ENCODE results near the gene NQO1. TPM values are rescaled to one million over a fixed set of nuclear protein-coding genes. Genes with fewer than 3 reads are reported as not detected.
A peak's percentile ranks its signal among the peaks of the same experiment; 100 is the strongest.

Gene NQO1
- total RNA-seq, 1 donor from 2014 or later = 107 TPM

DNA sequence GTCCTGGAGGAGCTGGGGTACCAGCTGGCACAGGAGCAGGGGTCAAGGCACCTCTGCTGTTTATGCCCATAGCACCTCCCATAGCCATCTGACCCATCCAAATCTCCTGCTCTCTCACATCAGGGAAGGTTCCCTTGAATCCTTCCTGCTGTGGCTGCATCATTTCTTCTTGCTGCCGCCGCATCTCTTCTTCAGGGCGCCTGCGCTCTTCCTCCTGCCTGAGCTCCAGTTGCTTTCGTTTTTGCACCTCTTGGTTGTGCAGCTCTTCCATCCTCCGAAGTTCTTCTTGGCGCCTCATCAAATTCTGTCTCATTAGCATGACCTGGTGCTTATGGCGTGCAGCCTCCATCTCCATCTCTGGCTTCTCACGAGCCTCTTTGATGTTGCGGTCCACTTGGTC is 30.3 kb upstream of the NQO1 start:
- TF ChIP-seq, protein P1, sequence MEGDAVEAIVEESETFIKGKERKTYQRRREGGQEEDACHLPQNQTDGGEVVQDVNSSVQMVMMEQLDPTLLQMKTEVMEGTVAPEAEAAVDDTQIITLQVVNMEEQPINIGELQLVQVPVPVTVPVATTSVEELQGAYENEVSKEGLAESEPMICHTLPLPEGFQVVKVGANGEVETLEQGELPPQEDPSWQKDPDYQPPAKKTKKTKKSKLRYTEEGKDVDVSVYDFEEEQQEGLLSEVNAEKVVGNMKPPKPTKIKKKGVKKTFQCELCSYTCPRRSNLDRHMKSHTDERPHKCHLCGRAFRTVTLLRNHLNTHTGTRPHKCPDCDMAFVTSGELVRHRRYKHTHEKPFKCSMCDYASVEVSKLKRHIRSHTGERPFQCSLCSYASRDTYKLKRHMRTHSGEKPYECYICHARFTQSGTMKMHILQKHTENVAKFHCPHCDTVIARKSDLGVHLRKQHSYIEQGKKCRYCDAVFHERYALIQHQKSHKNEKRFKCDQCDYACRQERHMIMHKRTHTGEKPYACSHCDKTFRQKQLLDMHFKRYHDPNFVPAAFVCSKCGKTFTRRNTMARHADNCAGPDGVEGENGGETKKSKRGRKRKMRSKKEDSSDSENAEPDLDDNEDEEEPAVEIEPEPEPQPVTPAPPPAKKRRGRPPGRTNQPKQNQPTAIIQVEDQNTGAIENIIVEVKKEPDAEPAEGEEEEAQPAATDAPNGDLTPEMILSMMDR (IDR thresholded peaks at IDR 0.05; ENCODE audit: insufficient read depth, low read length, severe bottlenecking) = no peak
- FAIRE-seq = no peak
- Histone ChIP-seq H3K4me3 (ENCODE audit: low read depth, low read length) (no peak overlapping the region), H3K27me3 (ENCODE audit: control insufficient read depth, insufficient read depth, low read length) (no peaks in the 10 kb centered on the region), H3K36me3 (ENCODE audit: control insufficient read depth, insufficient read depth, low read length) (no peaks in the 10 kb centered on the region)
- no peak for DNase-seq (ENCODE audit: low read depth)

DNA sequence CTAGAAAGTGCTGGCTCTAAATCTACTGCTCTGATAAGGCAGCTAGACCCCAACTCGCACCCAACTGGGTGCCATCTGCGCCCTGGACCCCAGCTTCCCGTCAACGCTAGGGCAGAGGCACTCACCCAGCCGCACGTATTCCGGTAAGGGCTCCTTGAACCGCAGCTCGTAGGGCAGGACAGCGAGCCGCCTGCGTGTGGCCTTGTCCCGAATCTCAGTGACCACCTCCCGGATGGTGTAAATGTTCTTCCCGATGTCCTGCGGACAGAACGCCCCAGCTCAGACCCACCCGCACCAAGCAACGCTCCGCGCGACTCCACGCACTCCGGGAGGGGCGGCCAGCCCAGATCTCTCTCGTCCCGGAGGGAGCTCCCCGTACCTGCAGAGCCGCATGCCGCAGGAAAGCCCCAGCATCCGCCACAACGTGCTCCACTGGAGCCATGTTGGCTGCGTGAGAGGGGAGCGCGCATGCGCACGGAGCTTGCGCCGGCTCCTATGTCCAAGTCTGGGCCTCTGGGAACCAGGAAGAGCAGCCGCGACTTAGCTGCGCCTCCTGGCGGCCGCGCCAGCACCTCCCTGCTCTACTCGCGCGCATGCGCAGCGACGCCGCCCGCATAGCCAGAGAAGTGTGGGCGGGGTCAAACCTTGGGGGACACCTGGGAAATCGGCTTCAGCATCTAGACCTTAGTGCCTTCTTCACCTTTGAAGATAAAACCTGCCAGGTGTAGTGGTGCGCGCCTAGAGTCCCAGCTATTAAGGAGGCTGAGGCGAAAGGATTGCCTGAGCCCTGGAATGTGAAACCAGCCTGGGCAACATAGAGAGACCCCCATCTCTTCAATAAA is 28.3 kb upstream of the NQO1 start, which contains the start of gene NOB1:
Gene NOB1, minus strand, starts transcription at position 458 of the 842 bp plus-strand sequence. Its CDS starts 16 bp downstream, at position 442.
- peaks cover 3% of the 10 kb centered on the region for H3K36me3 ChIP-seq (ENCODE audit: control insufficient read depth, insufficient read depth, low read length)
- no peaks in the 10 kb centered on the region for H3K27me3 ChIP-seq (ENCODE audit: control insufficient read depth, insufficient read depth, low read length)
- peak within 1 kb of the TSS; percentile 98 for H3K4me3 ChIP-seq (ENCODE audit: low read depth, low read length)
- DNase-seq (ENCODE audit: low read depth) = peak; percentile 95
- no peak for FAIRE-seq
- TF ChIP-seq, protein P1 (IDR thresholded peaks at IDR 0.05; ENCODE audit: insufficient read depth, low read length, severe bottlenecking) = peak; percentile 100

DNA sequence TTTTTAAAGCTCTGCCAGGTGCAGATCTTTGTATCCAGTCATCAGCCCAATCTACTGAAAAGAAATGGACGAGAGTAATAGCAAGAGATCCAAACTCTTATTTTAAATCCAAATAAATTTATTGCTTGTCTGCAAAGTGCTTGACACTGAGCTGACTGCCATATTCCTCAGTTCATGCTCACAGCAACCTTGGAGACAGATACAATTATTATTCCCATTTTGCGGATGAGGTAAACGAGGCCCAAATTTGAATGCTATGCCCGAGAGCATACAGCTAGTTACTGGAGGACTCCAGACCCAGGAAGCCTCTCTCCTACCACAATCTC is 27.7 kb upstream of the NQO1 start:
- Histone ChIP-seq H3K36me3 (ENCODE audit: control insufficient read depth, insufficient read depth, low read length) (peaks cover 3% of the 10 kb centered on the region), H3K27me3 (ENCODE audit: control insufficient read depth, insufficient read depth, low read length) (no peaks in the 10 kb centered on the region), H3K4me3 (ENCODE audit: low read depth, low read length) (peak overlapping the region; percentile 98)
- no peak for FAIRE-seq
- no peak for DNase-seq (ENCODE audit: low read depth)
- TF ChIP-seq, protein P1 (IDR thresholded peaks at IDR 0.05; ENCODE audit: insufficient read depth, low read length, severe bottlenecking) = no peak

DNA sequence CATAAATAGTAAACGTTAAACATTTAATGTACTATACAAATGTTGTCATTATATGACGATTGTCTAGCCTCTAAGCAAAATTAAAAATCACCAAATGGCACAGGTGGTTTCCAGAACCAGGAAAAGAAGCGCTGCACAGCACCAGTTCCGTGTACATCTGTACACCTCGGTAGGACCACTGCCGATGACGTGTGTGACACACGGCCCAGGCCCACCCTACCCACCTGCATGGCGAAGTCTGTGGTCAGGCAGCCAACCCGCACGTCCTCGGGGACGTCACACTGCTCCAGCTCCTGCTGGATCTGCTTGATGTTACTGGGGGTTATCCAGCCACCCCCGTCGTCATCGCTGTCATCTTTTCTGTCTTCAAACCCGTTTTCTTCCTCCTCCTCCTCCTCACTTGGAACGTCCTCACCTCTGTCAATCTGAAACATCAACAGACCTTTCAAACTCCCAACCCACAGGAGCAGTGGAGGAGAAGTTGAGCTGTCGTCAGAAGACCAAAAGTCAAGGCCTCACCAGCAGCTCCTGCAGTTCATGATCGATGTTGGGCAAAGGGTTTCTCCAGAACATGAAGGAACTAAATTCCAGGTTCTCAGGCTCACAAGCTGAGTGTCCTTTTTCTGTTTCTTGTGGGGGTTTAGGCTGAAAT is 22.5 kb upstream of the NQO1 start:
- no peaks in the 10 kb centered on the region for H3K27me3 ChIP-seq (ENCODE audit: control insufficient read depth, insufficient read depth, low read length)
- FAIRE-seq = peak; percentile 70
- no peak for DNase-seq (ENCODE audit: low read depth)

DNA sequence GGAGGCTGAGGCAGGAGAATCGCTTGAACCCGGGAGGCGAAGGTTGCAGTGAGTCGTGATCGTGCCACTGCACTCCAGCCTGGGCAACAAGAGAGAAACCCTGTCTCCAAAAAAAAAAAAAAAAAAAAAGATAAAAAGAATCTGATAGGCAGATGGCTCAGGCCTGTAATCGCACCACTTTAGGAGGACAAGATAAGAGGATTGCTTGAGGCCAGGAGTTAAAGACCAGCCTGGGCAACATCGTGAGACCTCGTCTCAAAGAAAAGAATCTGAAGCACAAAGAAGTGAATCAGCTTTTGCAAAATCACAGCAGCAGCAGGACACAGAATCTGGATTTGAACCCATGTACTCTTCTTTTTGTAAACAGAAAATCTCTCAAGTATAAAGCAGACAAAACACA is 20.8 kb upstream of the NQO1 start:
- Histone ChIP-seq H3K36me3 (ENCODE audit: control insufficient read depth, insufficient read depth, low read length) (peaks cover 42% of the 10 kb centered on the region), H3K27me3 (ENCODE audit: control insufficient read depth, insufficient read depth, low read length) (no peaks in the 10 kb centered on the region), H3K4me3 (ENCODE audit: low read depth, low read length) (no peak overlapping the region)
- no peak for FAIRE-seq
- TF ChIP-seq, protein P1 (IDR thresholded peaks at IDR 0.05; ENCODE audit: insufficient read depth, low read length, severe bottlenecking) = no peak
- no peak for DNase-seq (ENCODE audit: low read depth)

More for the DNA sequence above, 22.5 kb upstream of the NQO1 start:
- TF ChIP-seq, protein P1 (IDR thresholded peaks at IDR 0.05; ENCODE audit: insufficient read depth, low read length, severe bottlenecking) = no peak
- H3K4me3 ChIP-seq (ENCODE audit: low read depth, low read length) = no peak overlapping the region
- peaks cover 36% of the 10 kb centered on the region for H3K36me3 ChIP-seq (ENCODE audit: control insufficient read depth, insufficient read depth, low read length)

Measured in bronchial epithelial cell (primary cell).